Suppressor macrophage (primary cell): Measurements from ENCODE around the gene TUBGCP6.
A peak's percentile ranks its signal among the peaks of the same experiment; 100 is the strongest.

ENCODE experiments used
- DNase-seq, 4 experiments: peaks; one replicate each; pipeline ENCODE4 v3.0.0-alpha.2; 2020 to 2022

Gene TUBGCP6

GRCh38 chr22:50262460-50262911 lies 17.7 kb upstream of the TUBGCP6 start:
- no peak for DNase-seq

- peak in 2 of 4 experiments; percentile 51 to 60 for DNase-seq
Observed at GRCh38 chr22:50261615-50262459, 17.0 kb upstream of the TUBGCP6 start, which contains the start of gene MAPK12. TSS of gene MAPK12 (minus strand) at chr22:50261683. CDS start at chr22:50261509, 174 bp downstream.

- peak in 3 of 4 experiments; percentile 50 to 68 (median 65) for DNase-seq
Observed at GRCh38 chr22:50260801-50261614, 16.2 kb upstream of the TUBGCP6 start.

GRCh38 chr22:50260434-50260800 lies 15.6 kb upstream of the TUBGCP6 start:
- DNase-seq, result no peak

- DNase-seq, result no peak
Observed at GRCh38 chr22:50259302-50259701, 14.5 kb upstream of the TUBGCP6 start.

- DNase-seq, result no peak
Observed at GRCh38 chr22:50258361-50259292, 13.8 kb upstream of the TUBGCP6 start.

GRCh38 chr22:50257451-50258360 lies 12.9 kb upstream of the TUBGCP6 start:
- DNase-seq, result no peak

GRCh38 chr22:50257041-50257440 lies 12.2 kb upstream of the TUBGCP6 start:
- no peak for DNase-seq

- DNase-seq, result no peak
Observed at GRCh38 chr22:50256258-50256862, 11.5 kb upstream of the TUBGCP6 start.

GRCh38 chr22:50255607-50256006 lies 10.8 kb upstream of the TUBGCP6 start:
- no peak for DNase-seq

GRCh38 chr22:50255099-50255498 lies 10.3 kb upstream of the TUBGCP6 start:
- no peak for DNase-seq

- DNase-seq, result no peak
Observed at GRCh38 chr22:50253941-50254340, 9.1 kb upstream of the TUBGCP6 start.

- DNase-seq, result no peak
Observed at GRCh38 chr22:50253046-50253915, 8.5 kb upstream of the TUBGCP6 start.

GRCh38 chr22:50252082-50253045 lies 7.5 kb upstream of the TUBGCP6 start:
- DNase-seq, result peak; percentile 74 to 86 (median 79)

GRCh38 chr22:50251477-50252081 lies 6.8 kb upstream of the TUBGCP6 start:
- DNase-seq, result no peak

- peak; percentile 87 to 97 (median 93) for DNase-seq
Observed at GRCh38 chr22:50250555-50251476, 6.0 kb upstream of the TUBGCP6 start, which contains the start of gene HDAC10. TSS of gene HDAC10 (minus strand) at chr22:50251265. CDS start at chr22:50251032, 233 bp downstream.

GRCh38 chr22:50250249-50250554 lies 5.4 kb upstream of the TUBGCP6 start:
- no peak for DNase-seq
